Activated naive CD4-positive, alpha-beta T cell treated with anti-CD3 and anti-CD28 coated beads, Interleukin-2, amount 50 U/mL, for 16 hours (primary cell): ENCODE results near the gene CSH1.
"Not testable (repeated sequence)": the region's sequence is repeated elsewhere in the genome, so short reads cannot be mapped to it uniquely, and the experiment has no call there.

ENCODE experiments used
- DNase-seq: peaks from one replicate; pipeline ENCODE4 v3.0.0-alpha.2; 2020

CSH1 gene

DNA sequence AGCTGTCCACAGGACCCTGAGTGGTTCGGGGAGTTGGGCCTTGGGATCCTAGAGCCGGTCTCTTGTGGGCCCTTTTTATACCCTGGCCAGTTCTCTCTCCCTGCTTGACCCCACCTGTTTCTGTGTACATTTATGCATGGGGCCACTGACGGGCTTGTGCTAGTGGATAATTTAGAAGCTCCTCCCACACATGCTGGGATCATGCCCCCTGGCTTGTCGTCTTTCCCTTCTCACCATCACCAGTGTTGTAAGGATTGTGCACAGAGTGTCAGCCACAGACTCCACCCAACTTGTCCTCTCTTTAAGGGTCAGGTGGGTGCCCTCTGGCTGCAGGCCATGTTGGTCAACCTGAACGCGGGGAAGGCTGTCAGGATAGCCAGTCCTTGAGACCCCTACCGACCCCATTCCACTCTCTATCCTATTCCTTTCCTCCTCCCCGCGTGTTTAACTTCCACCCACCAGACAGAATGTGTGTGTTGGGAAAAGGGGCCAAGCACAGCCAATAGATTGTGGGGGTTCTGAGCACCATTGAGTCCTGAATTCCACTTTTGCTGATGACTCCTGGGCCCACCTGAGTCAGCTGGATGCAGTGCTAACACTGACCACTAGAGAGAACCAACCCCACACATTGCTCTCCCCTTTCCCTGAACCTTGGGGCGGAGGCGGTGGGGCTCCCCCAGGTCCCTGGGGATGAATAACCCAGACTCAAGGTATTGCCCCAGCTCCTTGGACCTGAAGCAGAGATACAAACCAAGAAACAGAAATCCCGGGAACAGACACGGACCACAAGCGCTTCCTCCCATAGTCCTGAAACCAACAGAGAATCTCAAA is at the start of gene CSH1:
CSH1 (minus strand) TSS at position 51 of the 831 bp plus-strand sequence. CDS start 63 bp downstream, outside the sequence.
- DNase-seq = not testable (repeated sequence)

DNA sequence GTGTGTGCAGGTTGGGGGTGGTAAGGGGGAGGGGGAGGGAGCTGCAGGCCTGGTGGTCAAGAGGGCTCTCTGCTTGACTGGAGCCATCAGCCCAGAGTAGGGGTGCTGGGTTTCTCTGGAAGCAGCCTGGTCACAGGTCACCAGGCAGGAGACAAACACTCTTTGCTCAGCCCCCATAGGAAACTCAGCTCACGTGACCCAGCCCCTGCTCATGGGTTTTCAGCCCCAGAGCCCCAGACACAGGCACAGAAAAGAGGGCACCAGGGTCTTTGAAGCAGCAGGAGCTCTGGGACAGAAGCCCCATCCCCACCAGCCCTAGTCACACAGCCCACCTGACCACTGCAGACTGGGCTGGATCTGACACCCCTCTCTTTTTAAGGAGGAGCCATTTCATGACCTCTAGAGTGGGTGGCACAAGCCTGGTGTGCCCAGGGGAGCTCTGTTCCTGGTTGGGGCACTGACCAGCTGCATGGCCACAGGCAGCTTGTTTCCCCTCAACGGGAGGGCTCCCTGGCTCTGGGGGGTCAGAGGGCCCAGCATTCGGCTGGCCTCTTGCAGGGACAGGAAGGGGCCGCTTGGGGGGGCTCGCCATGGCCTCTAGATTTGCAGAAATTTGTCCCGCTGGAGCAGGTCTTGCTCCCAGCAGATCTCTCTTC is 49.5 kb upstream of the CSH1 start:
- DNase-seq = no peak

DNA sequence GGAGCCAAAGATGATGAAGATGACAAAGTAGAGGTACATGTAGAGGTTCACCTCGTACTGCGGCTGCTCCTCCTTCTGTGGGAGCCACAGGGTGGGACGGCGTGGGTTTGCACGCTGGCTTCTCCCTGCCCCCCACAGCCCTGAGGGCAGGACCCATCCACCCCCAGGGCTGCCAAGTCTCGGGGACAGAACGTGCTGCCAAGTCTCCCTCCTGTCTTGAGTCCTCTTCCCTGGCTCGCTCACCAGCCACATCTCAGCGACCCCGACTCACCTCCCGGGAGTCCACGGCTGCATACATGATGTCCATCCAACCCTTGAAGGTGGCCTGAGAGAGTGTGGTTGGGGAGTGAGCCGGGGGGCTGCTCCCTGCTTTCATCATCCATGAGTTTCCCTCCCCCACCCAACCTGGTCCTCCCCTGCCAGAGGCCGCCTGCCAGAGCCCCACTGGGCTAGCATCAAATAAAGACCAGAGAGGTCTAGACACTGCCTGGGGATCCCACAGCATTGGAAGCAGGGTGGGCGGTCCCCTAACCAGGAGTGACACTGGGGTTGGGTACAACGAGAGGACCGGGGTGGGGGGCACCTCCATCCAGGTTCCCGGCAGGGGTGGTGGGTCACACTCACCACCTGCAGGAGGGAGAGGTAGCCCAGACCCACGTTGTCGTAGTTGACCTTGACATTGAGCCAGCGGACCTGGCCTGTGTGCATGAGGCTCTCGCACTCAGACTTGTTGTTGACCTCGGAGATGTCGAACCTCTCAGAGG is 48.5 kb upstream of the CSH1 start:
- no peak for DNase-seq

DNA sequence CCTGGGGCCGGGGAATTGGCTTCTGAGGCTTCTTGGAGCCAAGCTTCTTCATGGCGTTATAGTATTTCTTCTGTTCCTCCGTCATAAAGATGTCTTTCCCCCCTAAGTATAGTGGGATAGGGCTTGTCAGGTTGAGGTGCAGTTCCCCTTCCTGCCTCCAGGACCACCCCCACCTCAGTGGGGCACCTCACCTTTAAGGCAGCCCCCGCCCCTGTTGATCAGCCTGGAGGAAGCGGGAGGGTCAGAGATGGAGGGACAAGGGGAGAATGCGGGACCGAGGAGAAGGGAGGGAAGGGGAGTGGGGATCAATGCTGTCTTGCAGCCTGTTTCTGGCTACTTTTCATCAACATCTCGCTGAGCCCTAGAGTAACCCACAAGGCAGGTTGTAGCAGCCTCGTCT is 47.4 kb upstream of the CSH1 start:
- no peak for DNase-seq

DNA sequence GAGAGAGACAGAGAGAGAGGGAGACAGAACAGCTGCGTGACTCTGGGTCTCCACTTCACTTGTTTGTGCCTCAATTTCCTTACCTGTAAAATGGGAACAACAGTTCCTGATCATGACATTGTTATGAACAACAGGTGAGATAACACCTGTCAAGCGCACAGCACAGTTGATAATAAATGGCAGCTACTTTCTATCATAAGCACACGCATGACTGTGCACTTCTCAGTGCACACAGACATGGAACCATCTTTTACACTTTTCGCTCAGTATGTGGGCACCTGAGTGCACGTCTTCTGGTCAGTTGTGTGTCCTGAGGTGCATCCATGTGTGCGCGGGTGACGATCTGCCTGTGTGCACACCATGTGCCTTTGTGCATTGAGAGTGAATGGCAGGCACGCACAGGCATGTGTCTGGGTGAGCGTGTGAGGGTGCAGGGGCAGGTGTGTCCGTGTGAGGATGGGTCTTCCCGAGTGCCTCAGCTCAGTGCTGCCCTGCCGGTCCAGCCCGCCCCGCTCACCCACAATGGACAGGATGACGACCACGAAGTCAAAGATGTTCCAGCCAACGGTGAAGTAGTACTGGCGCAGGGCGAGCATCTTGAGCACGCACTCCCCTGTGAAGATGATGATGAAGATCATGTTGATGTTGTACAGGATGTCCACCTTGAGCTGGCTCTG is 46.1 kb upstream of the CSH1 start:
- no peak for DNase-seq

DNA sequence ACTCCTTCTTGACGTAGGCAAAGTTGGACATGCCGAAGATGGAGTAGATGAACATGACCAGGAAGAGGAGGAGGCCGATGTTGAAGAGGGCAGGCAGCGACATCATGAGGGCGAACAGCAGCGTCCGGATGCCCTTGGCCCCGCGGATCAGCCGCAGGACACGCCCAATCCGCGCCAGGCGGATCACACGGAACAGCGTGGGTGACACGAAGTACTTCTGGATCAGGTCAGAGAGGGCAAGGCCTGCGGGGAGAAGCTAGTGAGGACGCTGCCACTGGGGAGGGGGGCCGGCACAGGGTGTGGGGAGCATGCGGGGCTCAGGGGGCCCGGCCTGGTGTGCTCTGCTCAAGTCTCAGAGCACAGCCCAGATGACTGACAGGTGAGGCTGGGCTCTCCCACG is 45.4 kb upstream of the CSH1 start:
- DNase-seq = no peak

DNA sequence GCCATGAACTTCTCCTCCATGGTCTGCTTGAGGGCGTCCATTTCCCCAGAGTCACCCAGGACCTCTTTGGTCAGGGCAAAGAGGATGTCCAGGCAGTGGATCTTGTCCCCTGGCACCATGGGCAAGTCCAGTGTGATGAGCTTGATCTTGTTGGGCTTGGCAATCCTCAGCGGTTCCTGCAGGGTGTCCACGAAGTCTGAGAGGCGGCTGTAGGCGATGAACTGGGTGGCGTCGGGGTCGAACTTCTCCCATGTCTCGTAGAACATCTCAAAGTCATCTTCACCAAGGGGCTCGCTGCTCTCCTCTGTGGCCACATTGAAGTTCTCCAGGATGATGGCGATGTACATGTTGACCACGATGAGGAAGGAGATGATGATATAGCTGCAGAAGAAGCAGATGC is 44.8 kb upstream of the CSH1 start:
- no peak for DNase-seq

DNA sequence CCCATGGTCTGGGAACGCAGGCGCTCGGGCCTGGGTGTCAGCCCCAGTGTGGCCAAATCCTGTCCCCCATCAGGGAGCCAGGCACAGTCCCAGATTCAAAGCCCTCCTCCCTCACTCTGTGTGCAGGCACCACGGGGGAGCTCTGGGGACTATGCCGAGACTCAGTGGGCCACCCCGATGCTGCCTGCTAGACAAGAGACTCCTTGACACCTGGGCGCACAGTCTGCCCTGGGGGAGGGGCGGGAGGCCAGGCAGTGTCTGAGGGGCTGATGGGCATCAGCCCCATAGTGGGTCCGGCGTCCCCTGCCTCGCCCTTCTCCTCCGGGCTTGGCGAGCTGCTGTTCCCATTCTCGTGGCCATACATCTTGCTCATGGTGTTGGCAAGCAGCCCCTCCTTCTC is 44.2 kb upstream of the CSH1 start:
- DNase-seq = no peak

DNA sequence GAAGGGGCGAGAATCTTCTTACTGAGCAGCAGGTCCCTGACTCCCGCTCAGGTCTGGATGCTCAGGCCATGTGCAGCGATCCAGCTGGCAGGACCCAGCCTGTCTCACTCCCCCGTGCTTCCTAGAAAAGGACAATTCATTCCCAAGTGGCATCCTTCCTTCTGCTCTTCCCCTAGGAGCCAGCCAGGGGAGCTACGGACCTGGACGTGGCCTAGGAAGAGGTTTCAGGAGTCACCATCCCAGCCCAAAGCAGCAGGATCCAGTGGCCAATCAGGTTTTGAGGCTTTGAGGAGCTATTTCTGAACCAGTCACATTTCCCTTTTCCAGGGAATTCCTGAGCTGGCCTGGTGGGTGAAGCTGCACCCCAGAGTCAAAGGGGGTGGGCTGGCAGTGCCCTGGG is 43.5 kb upstream of the CSH1 start:
- DNase-seq = no peak

DNA sequence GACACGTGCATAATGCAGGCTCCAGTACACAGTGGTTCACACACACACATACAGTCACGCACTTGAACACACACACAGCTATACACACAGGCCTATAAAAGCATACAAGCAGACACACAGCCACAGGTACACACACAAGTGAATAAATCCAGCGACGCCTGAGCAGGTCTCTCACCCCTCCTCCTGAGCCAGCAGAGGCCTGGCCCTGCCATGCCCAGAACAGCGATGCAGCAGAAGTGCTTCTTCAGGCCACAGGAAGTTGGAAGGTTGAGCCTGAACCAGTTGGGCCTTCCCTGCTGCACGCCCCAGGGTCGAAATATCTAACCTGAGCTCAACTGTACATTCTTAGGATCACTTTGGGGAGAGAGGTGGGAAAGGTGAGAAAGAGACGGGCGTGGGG is 43.0 kb upstream of the CSH1 start:
- no peak for DNase-seq

DNA sequence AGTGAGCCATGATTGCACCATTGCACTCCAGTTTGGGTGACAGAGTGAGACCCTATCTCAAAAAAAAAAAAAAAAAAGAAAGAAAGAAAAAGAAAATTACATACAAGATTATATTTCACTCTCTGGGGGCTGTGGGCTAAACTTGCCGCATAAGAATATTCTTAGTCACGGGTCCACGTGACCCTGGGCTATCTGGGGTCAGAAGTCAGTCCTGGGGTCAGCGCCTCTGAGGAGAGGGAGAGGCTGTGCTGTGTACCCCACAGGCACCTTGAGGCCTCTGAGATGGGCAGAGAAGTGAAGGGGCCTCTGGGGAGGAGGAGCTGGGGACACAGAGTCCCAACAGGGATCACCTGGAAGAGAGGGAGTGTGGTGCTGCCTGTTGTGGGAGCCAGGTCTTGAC is 41.5 kb upstream of the CSH1 start:
- DNase-seq = no peak

DNA sequence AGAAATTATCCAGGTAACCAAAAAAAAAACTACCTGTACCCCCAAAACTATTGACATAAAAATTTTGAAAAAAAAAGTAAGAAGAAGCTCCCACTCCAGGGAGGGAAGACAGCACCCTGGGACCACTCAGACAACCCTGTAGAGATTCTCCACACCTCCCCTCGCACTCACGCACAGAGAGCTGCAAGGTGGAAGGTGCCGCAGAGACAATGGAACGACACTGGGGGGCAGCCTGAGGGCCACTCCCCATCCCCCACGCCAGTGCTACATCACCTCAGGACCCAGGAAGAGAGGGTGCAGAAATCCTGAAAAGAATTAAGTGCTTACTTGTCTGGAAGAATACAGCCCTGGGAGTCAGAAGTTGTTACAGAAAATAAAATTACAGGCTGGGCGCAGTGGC is 40.9 kb upstream of the CSH1 start:
- DNase-seq = no peak

DNA sequence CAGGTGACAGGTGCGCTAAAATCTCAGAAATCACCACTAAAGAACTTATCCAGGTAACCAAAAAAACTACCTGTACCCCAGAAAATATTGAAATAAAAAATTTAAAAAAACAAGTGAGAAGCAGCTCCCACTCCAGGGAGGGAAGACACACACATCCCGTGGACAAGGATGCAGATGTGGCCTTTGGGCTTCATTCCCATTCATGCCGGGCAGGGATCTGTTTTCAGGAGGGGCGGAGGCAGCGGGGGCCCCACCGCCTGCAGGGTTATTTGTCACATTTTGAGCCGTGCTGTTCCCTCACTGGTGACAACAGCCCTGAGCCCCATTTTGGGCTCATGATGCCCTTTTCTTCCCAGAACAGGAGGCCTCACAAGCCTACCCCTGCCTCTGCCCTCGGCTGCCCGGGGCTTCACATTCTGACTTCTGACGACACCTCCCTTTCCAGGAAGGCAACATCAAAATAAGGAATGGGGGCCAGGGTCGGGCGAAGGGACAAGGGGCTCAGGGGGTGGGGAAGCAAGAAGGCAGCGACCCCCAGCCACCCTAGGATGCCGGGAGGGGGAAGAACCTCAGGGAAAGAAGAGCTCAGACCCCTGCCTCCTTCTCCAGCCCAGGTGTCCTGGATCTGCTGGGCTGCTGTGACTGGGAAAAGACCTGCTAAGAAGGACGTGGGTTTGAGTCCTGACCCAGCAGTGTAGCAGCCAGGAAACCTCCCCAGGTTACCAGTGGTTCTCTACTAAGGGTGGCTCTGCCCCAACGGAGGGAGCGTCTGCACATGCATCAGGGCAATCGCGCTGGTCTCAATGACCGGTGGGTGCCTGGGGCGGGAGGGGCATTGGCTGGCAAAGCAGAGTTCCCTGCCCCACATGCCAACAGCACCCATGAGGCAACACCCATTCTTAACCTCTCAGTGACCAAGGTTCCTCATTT is 38.1 kb upstream of the CSH1 start:
- no peak for DNase-seq

DNA sequence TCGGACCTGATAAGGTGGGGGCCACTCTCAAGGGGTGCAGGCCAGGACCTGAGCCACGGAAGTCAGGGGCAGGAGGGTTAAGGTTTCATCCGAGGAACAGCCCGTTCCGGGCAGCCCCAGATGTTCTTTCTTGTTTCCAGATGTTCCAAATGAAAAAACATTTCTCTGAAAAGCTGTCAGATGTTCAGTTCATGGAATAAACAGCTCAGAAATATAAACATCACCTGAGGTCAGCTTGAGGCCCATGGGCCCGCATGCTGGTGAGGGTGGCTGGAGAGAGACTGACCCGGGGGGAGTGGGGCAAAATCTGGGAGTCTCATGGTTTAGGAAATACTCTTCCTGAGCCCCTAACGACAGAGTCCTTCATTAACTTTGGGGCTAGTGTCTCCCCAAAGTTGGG is 37.2 kb upstream of the CSH1 start:
- no peak for DNase-seq

DNA sequence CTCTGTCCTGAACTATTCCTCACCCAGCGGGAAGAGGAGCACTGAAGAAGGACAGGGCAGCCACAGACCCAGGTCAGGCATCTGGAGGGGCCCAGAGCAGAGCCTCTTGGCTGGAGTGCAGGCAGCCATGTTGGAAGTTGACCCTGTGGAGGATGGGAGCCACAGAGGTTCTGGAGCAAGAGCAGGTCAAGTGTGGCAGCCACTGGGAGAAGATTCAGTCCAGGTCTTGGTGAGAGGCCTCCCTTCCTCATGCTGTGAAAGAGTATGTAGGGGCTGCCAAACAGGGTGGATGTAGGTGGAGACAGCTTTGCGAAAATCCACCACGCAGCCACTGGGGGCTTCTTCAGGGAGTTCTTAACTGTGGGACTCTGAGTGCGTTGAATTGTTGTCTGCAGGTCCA is 36.3 kb upstream of the CSH1 start:
- no peak for DNase-seq

DNA sequence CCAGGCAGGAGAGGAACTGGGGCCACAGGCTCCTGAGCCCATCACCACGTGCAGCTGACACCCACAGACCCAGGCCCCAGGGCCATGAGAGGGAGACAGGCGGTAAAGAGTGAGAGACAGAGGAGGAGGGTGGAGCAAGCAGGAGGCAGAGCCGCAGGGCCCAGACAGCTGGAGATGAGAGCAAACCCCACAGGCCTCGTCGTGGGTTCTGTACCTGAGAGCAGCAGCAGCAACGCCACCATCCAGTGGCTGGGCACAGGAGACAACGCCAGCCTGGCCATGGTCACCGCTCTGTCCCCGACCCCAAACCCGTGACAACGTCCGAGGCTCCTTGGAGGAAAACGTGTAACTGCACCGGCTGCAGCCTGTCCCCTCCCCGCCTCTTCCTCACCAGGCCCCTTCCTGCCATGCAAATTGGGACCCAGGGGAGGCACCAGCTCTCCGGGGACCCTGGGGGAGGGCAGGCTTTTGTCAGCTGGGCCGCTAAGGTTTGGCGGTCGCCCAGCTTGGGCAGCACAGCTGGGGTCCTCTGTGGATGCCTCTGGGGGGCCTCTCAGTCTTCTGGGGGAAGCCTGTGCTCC is 35.7 kb upstream of the CSH1 start, which contains the start of gene CD79B:
CD79B (minus strand) TSS at position 351 of the 581 bp plus-strand sequence; CDS start at position 281, 70 bp downstream.
- DNase-seq = peak; percentile 45

DNA sequence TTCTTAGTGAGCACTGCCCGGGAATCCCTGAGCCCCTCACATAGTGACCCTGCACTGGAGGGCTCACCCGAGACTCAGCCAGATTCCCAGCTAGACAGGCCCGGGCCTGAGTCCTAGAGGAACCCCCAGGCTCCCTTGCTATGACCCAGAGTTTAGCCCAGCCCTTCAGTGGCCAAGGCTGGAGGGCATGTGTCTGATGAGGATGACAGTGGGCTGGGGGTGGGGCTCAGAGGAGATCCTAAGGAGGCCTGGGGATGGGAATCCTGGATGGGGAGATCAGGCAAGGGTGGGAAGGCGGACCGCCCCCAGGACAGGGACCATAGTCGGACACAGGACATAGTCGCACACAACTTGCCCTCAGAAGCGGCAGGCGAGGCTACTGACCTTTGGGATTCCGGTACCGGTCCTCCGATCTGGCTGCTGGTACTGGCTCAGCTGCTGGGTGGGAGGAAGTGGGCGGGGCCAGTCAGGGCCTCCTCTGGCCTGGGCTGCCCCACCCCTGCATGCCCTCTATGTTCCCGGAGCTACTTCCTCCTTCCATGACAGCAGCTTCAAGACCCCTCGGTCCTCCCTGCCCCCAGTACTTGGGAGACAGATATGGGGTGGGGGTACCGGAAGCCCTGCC is 34.7 kb upstream of the CSH1 start:
- DNase-seq = peak; percentile 54

DNA sequence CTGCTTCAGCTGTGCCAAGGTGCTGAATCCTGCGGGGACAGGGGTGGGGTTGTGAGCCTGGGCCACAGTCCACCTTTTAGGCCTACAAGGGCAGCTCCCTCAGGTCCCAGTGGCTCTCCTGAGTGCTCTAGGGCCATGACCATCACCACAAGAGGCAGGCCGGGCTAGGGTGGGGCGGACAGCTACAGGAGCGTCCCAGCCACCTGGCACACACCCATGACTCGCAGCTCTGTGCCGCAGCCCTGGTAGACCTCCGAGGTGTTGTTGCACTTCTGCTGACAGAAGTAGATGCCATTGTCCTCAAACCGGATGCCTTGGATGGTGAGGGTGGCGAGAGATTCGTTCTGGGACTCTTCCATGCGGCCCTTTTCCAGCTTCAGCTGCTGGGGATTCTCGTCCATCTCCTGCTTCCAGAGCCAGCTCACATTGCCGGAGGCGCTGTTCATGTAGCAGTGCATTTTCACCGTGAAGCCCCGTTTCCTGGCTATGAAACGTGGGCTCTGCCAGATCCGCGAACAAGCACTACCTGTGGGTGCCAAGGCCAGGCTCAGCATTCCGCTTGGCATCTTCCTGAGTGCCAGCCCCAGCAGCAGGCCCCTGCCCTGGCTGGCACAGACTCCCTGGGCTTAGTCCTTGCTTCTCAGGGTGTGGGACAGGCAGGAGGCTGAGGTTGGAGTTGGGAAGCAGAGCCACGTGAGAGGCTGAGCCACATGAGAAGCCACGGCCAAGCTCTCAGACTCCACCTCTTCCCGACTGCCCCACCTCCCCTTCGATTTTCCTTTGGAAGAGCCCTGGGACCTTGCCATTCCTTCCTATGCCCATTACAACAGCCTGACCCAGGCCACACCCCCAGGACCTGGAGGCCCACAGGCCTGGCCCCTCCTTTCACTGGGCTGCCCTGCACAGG is 33.7 kb upstream of the CSH1 start:
- DNase-seq = no peak

DNA sequence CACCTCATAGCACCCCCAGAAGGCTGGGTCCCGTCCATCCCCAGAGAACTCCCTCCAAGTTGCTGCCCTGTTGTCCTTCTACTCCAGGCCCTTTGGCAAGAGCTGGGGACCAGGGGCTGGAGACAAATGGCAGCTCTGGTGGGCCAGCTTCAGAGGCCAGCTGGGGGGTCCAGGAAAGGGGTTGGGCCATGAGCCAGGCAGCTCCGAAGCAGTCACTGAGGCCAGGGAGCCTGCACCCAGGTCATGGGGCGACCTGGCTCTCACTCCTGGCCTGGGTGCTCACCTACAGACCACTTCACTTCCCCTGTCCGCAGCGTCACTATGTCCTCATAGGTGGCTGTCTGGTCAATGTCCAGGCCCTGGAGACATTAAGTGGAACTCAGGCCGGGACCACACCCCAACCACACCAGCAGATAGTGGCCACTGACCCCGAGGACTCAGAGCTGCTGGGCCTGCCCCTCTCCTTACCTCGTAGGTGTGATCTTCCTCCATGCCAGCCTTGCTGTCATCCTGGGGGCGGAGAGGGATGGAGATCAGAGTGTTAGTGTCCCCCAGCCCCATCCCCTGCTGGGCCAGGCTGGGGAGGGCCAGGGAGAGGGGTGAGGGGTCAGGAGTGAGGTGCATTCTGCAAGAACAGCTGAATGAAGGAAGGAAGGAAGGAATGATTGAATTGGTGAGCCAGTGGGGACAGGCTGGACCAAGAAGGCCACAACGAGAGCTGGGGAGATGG is 32.8 kb upstream of the CSH1 start:
- no peak for DNase-seq
